ENCODE results near the gene GLS.
A peak's percentile ranks its signal among the peaks of the same experiment; 100 is the strongest.
"Not testable (repeated sequence)": the region's sequence is repeated elsewhere in the genome, so short reads cannot be mapped to it uniquely, and the experiment has no call there.

GLS gene

DNA sequence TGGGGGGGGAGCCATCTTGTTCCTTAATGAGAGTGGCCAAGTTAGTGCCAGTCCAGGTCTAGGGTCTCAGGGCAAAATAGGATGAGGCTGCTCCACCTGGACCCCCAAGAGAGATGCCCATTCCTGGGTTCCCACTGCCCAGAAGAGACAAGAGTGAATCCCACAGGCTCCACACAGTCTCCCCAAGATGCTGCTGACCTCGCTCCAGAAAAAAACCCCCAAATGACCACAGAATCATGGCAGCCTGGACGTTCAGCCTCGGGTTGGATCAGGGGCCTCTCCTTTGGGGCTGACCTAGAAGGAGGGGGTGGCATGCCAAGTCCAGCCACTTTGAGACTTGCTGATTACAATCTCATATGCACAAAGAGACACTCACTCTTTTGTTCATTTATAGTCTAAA, 108.3 kb downstream of the GLS start:
- DNase-seq (ENCODE audit: low read depth): no peak
- in situ Hi-C loops (cut with HindIII; ENCODE audit: low sequenced_read_pairs): no loop called here
- no peak for TF ChIP-seq CTCF (IDR thresholded peaks at IDR 0.05; ENCODE audit: low read depth, low read length, missing control alignments)
- no peak overlapping the region for H3K4me3 ChIP-seq (ENCODE audit: low read depth, low read length)

GRCh38 chr2:190990132-190990531, 109.5 kb downstream of the GLS start:
- TF ChIP-seq CTCF (IDR thresholded peaks at IDR 0.05; ENCODE audit: low read depth, low read length, missing control alignments): no peak
- in situ Hi-C loops (cut with HindIII; ENCODE audit: low sequenced_read_pairs): no loop called here
- H3K4me3 ChIP-seq (ENCODE audit: low read depth, low read length): no peak overlapping the region
- DNase-seq (ENCODE audit: low read depth): no peak

DNA sequence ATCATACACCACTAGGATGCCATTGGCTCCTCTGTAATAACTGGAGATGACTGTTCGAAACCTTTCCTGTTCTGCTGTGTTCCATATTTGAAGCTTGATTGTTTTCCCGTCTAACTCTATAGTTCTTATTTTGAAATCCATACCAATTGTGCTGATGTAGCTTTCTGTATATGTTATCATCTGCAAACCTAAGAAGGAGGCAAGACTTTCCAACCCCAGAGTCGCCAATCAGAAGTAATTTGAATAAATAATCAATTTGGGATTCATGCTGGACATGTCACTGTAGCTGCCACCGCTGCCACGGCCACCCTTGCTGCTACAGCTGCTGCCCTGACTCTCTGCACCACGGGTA, 112.6 kb downstream of the GLS start:
- no peak for TF ChIP-seq CTCF (IDR thresholded peaks at IDR 0.05; ENCODE audit: low read depth, low read length, missing control alignments)
- in situ Hi-C loops (cut with HindIII; ENCODE audit: low sequenced_read_pairs): no loop called here
- DNase-seq (ENCODE audit: low read depth): no peak
- H3K4me3 ChIP-seq (ENCODE audit: low read depth, low read length): no peak overlapping the region

DNA sequence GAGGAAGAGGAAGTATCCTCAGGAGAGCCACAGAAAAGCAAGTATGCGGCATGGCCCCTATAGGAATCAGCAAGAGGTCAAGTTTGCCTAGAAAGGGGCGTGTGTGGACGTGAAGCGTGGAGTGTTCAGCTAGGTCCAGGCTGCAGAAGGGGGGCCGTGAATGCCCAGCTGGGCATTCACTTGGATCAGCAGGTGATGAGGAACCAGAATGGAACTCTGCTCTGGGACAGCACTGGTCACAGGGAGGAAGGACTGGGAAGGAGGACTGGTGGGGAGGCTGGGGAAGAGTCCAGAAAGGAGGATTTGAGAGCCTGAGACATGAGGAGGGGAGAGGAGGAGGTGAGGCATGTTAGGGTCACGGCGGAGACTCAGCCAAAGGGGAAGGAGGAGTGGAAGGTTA, 113.5 kb downstream of the GLS start:
- in situ Hi-C loops (cut with HindIII; ENCODE audit: low sequenced_read_pairs): no loop called here

GRCh38 chr2:190995315-190995714, 114.7 kb downstream of the GLS start:
- in situ Hi-C loops (cut with HindIII; ENCODE audit: low sequenced_read_pairs); DNase-seq (ENCODE audit: low read depth): not testable (repeated sequence)

More for the DNA sequence above, 113.5 kb downstream of the GLS start:
- no peak overlapping the region for H3K4me3 ChIP-seq (ENCODE audit: low read depth, low read length)
- no peak for DNase-seq (ENCODE audit: low read depth)
- TF ChIP-seq CTCF (IDR thresholded peaks at IDR 0.05; ENCODE audit: low read depth, low read length, missing control alignments): no peak

DNA sequence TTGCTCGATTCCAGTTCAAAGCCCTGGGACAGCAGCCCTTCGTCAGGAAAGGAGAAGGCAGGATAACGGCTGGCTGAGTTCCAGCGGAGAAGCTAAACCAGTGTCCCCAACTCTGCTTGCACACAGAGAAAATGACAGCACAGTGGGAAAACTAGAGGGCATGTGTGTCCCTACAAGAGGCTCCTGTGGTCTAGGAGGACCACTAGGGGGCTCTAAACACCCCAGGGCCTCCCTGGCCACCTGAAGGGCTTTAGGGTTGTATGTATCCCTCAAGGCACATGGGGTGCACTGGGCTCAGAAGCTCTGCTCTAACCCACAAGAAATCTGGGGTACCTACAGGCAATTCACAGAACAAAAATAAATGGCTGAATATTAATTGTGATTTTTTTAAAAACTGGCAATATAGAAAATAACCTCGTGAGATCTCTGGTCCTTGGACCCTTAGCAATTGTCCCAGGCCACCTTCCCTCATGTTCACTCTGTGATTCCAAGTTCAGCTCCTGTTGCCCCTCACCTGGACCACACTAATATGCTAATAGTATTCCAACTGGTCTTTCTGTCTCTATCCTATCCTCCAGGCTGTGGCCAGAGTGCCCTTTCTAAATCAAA, 115.8 kb downstream of the GLS start:
- no peak for DNase-seq (ENCODE audit: low read depth)
- H3K4me3 ChIP-seq (ENCODE audit: low read depth, low read length): no peak overlapping the region
- in situ Hi-C loops (cut with HindIII; ENCODE audit: low sequenced_read_pairs): no loop called here
- TF ChIP-seq CTCF (IDR thresholded peaks at IDR 0.05; ENCODE audit: low read depth, low read length, missing control alignments): peak; percentile 77

More at GRCh38 chr2:190995315-190995714, 114.7 kb downstream of the GLS start:
- H3K4me3 ChIP-seq (ENCODE audit: low read depth, low read length): not testable (repeated sequence)

GRCh38 chr2:190996947-190997346, 116.3 kb downstream of the GLS start:
- TF ChIP-seq CTCF (IDR thresholded peaks at IDR 0.05; ENCODE audit: low read depth, low read length, missing control alignments): no peak
- no peak for DNase-seq (ENCODE audit: low read depth)
- H3K4me3 ChIP-seq (ENCODE audit: low read depth, low read length): no peak overlapping the region
- in situ Hi-C loops (cut with HindIII; ENCODE audit: low sequenced_read_pairs): no loop called here
